Posterior cingulate gyrus (tissue), 11 donors: Measurements from ENCODE around the gene EPG5.
"Not testable (repeated sequence)": the region's sequence is repeated elsewhere in the genome, so short reads cannot be mapped to it uniquely, and the experiment has no call there.

Experiments
- DNase-seq, 10 donors: peaks; one replicate each; pipeline versions ENCODE4 v3.0.0 to v3.0.0-alpha.2; 2020 to 2021; ENCODE audit warnings: mixed read lengths in 3 of 10
- intact Hi-C: fragments of 100-400 bp; cut with DNase I; formaldehyde crosslinking; loops from one replicate; pipeline ENCODE4 v1.15.1; 2023

EPG5 gene

GRCh38 chr18:45820106-45820745 is 146.9 kb downstream of the EPG5 start:
- intact Hi-C loops, result no loop called here
- DNase-seq, result no peak

GRCh38 chr18:45818765-45819164 is 148.4 kb downstream of the EPG5 start:
- DNase-seq, intact Hi-C loops: not testable (repeated sequence)

- DNase-seq, result no peak
- intact Hi-C loops, result no loop called here
Observed at GRCh38 chr18:45817543-45817942, 149.6 kb downstream of the EPG5 start.

- intact Hi-C loops, DNase-seq: not testable (repeated sequence)
Observed at GRCh38 chr18:45814733-45815132, 152.4 kb downstream of the EPG5 start.

GRCh38 chr18:45807144-45807543 is 160.0 kb downstream of the EPG5 start:
- DNase-seq, intact Hi-C loops: not testable (repeated sequence)

GRCh38 chr18:45806226-45806625 is 160.9 kb downstream of the EPG5 start:
- DNase-seq, result no peak
- intact Hi-C loops, result no loop called here

GRCh38 chr18:45805551-45805950 is 161.6 kb downstream of the EPG5 start:
- intact Hi-C loops, result no loop called here
- DNase-seq, result no peak

GRCh38 chr18:45802814-45803492 is 164.2 kb downstream of the EPG5 start:
- intact Hi-C loops, result no loop called here
- DNase-seq, result no peak

GRCh38 chr18:45801416-45802004 is 165.6 kb downstream of the EPG5 start:
- DNase-seq, result no peak
- intact Hi-C loops, result no loop called here
